Caco-2 (cell line): ENCODE data around the gene VAV2. TPM values are rescaled to one million over a fixed set of nuclear protein-coding genes. Genes with fewer than 3 reads are reported as not detected.
A peak's percentile ranks its signal among the peaks of the same experiment; 100 is the strongest.

Experiments
- BruUV-seq: library from RNA; stranded (reverse); fragments of 400-500 nt; replicated peaks from 2 replicates; lab custom pipeline; 2021; lab: Mats Ljungman, UMichigan
- CTCF ChIA-PET: fragments of 300-600 bp; sonication (Branson Sonifier 250); formaldehyde crosslinking; loops from one replicate; lab custom pipeline; 2022; ENCODE audit warnings: antibody characterized with exemption; lab: Charles Lee
- POLR2A ChIA-PET: fragments of 300-600 bp; sonication (Branson Sonifier 250); formaldehyde crosslinking; loops from one replicate; lab custom pipeline; 2022; ENCODE audit warnings: antibody characterized with exemption; lab: Charles Lee
- DNase-seq, 2 experiments: peaks; one replicate each; pipeline versions ENCODE4 v3.0.0 to v3.0.0-alpha.2; 2020 to 2022
- H3K27me3 ChIP-seq: replicated peaks from 2 replicates; pipeline ENCODE4 v1.6.0; 2011; ENCODE audit warnings: low read length; ENCODE audit not compliant: control insufficient read depth, insufficient read depth
- H3K36me3 ChIP-seq: 2 replicates; pipeline ENCODE4 v1.5.1; 2011; ENCODE audit warnings: low read length; ENCODE audit not compliant: control insufficient read depth, insufficient read depth
- H3K4me1 ChIP-seq: fragments of 250-450 bp; sonication (Bioruptor Pico); 2 replicates; pipeline ENCODE4 v1.5.1; 2020; ENCODE audit warnings: mild to moderate bottlenecking
- H3K4me3 ChIP-seq: 2 replicates; pipeline ENCODE4 v1.5.1; 2011; ENCODE audit warnings: low read depth, mild to moderate bottlenecking, control low read depth, low read length
- H3K9me3 ChIP-seq: fragments of 250-450 bp; sonication (Bioruptor Pico); 2 replicates; pipeline ENCODE4 v1.5.1; 2020; ENCODE audit warnings: mild to moderate bottlenecking, moderate library complexity
- H3K27ac Mint-ChIP-seq: one replicate; pipeline ENCODE4 v1.8.0; 2022; ENCODE audit warnings: mixed read lengths; ENCODE audit not compliant: unreplicated experiment
- H3K27me3 Mint-ChIP-seq: one replicate; pipeline ENCODE4 v1.8.0; 2022; ENCODE audit warnings: mixed read lengths; ENCODE audit not compliant: insufficient read depth, unreplicated experiment
- H3K36me3 Mint-ChIP-seq: one replicate; pipeline ENCODE4 v1.8.0; 2022; ENCODE audit warnings: mild to moderate bottlenecking, mixed read lengths; ENCODE audit not compliant: insufficient read depth, unreplicated experiment
- H3K4me1 Mint-ChIP-seq: one replicate; pipeline ENCODE4 v1.8.0; 2022; ENCODE audit warnings: low read depth, mixed read lengths; ENCODE audit not compliant: unreplicated experiment
- H3K4me3 Mint-ChIP-seq: one replicate; pipeline ENCODE4 v1.8.0; 2022; ENCODE audit warnings: mild to moderate bottlenecking, moderate library complexity, mixed read lengths; ENCODE audit not compliant: unreplicated experiment
- H3K9me3 Mint-ChIP-seq: one replicate; pipeline ENCODE4 v1.8.0; 2022; ENCODE audit warnings: mixed read lengths; ENCODE audit not compliant: unreplicated experiment
- CTCF ChIP-seq, 2 experiments: fragments of 200-600 bp in 1 of 2; IDR thresholded peaks; 1 replicate in 1 of 2; 2 replicates in 1 of 2; pipeline versions ENCODE4 v1.5.1 to v1.8.0; 2011 to 2022; ENCODE audit warnings: antibody characterized with exemption in 1 of 2, control low read depth in 1 of 2, inconsistent platforms in 1 of 2, low read depth in 1 of 2, low read length in 1 of 2, mild to moderate bottlenecking in 1 of 2, moderate library complexity in 1 of 2; ENCODE audit not compliant: insufficient read depth in 1 of 2, severe bottlenecking in 1 of 2, unreplicated experiment in 1 of 2
- intact Hi-C: fragments of 100-400 bp; cut with micrococcal nuclease; formaldehyde crosslinking; loops from one replicate; pipeline ENCODE4 v1.10.0; 2022; ENCODE audit not compliant: unreplicated experiment
- total RNA-seq: library from RNA; stranded (reverse); gene quantifications from 2 replicates; pipeline ENCODE4 v1.2.3, GENCODE V29; 2022

VAV2 gene
- total RNA-seq, 1 experiment from 2014 or later = 55.3 TPM

DNA sequence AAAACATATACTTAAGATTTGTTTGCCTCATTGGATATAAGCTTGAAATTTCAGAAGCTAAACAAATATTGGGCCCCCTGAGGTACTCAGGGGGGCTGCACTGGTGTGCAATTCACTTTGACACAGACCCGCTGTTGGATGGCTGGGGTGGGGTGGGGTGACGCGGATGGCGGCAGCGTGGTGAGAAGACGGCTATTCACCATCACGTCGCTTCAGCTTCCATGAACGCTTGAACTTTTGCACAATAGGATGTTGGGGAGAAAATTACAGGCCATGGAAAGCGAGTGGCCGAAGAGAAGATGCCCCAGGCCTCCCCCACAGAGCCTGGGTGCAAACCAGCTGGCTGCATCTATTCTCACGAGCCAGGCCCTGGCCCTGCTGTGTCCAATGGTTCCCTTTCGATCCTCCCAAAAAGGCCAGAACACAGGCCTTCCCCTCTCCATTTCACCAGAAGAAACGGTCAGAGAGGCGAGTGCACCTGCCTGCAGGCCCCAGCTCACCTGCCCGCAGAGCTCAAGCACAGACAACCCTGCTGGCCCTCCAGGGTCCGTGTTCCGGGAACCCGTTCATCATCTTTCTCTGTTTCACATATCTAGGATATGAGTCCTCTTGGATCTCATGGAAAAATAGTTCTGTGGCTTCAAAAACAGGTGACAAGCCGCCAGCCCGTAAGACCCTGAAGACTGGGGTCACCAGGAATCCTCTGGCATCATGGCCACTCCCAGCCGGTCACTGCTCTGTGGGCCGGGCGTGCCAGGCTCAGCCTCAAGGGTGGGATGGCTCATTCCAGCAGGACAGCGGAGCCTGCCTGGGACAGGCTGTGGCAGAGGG lies 207.2 kb downstream of the VAV2 start:
- no peak for TF ChIP-seq CTCF (IDR thresholded peaks at IDR 0.05; ENCODE audit: insufficient read depth in 1 of 2, low read depth in 1 of 2, low read length in 1 of 2, severe bottlenecking in 1 of 2, unreplicated experiment in 1 of 2)
- Histone ChIP-seq H3K4me3 (no peak overlapping the region), H3K4me1 (peaks cover 9% of the 10 kb centered on the region), H3K36me3 (peaks cover 3% of the 10 kb centered on the region), H3K27me3 (no peaks in the 10 kb centered on the region), H3K9me3 (no peaks in the 10 kb centered on the region)
- no peak overlapping the region for H3K27ac Mint-ChIP-seq
- ChIA-PET POLR2A (no interaction called here), CTCF (no interaction called here)
- intact Hi-C loops = no loop called here
- no peaks in the 10 kb centered on the region for H3K27me3 Mint-ChIP-seq
- H3K4me3 Mint-ChIP-seq = no peak overlapping the region
- no peaks in the 10 kb centered on the region for H3K4me1 Mint-ChIP-seq
- peaks cover 46% of the 10 kb centered on the region for H3K36me3 Mint-ChIP-seq
- H3K9me3 Mint-ChIP-seq = no peaks in the 10 kb centered on the region
- BruUV-seq = no TSS peak
- DNase-seq = no peak

DNA sequence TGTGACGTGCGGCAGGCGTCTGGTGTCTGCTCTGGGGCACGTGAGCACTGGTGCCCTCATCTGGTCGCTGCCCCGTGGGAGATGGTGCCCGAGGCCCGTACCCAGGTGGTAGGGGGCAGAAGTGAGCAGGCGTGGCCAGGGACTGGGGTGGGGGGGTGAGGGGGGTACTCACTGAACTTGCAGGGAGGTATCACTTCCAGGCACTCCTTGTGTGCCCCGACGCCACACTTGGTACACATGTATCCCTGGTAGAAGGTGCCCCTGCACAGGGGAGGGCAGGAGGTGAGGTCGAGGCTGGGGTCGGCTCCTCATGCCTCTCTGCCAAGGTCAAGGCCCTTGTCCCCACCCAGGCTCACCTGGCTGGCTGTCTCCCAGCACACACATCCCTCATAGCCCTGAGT lies 208.8 kb downstream of the VAV2 start:
- peaks cover 9% of the 10 kb centered on the region for H3K4me1 ChIP-seq
- TF ChIP-seq CTCF (IDR thresholded peaks at IDR 0.05; ENCODE audit: insufficient read depth in 1 of 2, low read depth in 1 of 2, low read length in 1 of 2, severe bottlenecking in 1 of 2, unreplicated experiment in 1 of 2) = no peak
- no peak overlapping the region for H3K27ac Mint-ChIP-seq
- no peaks in the 10 kb centered on the region for H3K27me3 ChIP-seq
- intact Hi-C loops = no loop called here
- H3K36me3 Mint-ChIP-seq = peaks cover 45% of the 10 kb centered on the region
- no peaks in the 10 kb centered on the region for H3K9me3 Mint-ChIP-seq
- H3K4me1 Mint-ChIP-seq = no peaks in the 10 kb centered on the region
- POLR2A ChIA-PET = no interaction called here
- CTCF ChIA-PET = interaction anchor here (1.2 to 2.7 kb wide), 3 partner anchors 41 to 211 kb away, joined by 5 to 31 read pairs (median 10); no protein-coding TSS in a partner anchor
- BruUV-seq = no TSS peak
- H3K9me3 ChIP-seq = no peaks in the 10 kb centered on the region
- H3K36me3 ChIP-seq = peaks cover 8% of the 10 kb centered on the region
- H3K4me3 ChIP-seq = no peak overlapping the region
- no peaks in the 10 kb centered on the region for H3K27me3 Mint-ChIP-seq
- no peak for DNase-seq
- no peak overlapping the region for H3K4me3 Mint-ChIP-seq

DNA sequence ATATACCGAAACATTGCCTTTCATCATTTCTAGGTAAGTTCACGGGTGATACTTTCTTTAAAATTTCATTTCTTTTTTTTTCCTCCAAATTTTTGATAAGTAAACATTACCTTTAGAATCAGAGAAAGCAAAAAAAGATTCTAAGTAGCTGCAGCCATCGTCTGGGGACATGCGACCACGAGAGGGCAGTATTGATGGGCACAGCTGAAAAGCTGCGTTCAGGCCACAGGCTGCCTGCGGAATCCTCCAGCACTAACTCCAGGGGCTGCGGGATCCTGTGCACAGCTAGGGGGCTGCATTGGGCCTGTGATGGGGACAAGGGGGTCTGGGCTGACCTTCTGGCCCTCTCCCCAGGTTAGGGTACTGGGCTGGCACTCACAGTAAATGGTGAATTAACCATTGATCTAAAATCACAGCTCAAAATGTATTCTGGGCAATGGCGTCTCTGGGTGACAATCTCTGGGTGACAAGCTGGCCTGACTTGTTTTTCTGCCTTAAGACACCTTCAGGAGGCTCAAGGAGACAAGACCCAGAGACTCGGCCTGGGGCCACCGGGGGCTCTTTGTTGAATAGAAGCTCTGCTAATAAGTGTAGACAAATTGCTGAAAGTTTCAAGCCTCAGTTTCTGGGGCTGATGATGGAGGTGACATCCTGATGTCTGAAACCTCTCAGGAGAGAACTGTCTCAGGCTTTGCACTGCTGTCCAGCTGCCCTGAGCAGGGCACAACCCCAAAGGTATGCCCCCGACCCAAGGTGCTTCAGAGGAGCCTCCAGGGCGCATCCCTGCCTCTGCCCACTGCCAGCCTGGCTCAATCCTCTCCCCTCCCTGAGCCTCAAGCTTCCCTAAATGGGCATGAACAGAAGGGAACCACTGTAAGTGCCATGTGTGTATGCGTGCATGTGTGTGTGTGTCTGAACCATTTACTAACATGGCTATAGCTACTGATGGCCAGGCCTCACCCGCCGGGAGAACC lies 209.7 kb downstream of the VAV2 start:
- Histone ChIP-seq H3K27me3 (no peaks in the 10 kb centered on the region), H3K9me3 (no peaks in the 10 kb centered on the region), H3K36me3 (peaks cover 11% of the 10 kb centered on the region), H3K4me3 (no peak overlapping the region), H3K4me1 (peaks cover 9% of the 10 kb centered on the region)
- no peak overlapping the region for H3K27ac Mint-ChIP-seq
- intact Hi-C loops = loop anchor here (1.0 kb wide), 1 partner anchor 212 kb away; no protein-coding TSS in a partner anchor
- DNase-seq = peak; percentile 70 to 81
- H3K27me3 Mint-ChIP-seq = no peaks in the 10 kb centered on the region
- H3K4me1 Mint-ChIP-seq = no peaks in the 10 kb centered on the region
- BruUV-seq = no TSS peak
- ChIA-PET CTCF (interaction anchor here (0.7 to 2.7 kb wide), 9 partner anchors 12 to 243 kb away, joined by 3 to 31 read pairs (median 4); partner anchors contain the start of gene BRD3OS), POLR2A (no interaction called here)
- peak; percentile 83 for TF ChIP-seq CTCF (IDR thresholded peaks at IDR 0.05; ENCODE audit: insufficient read depth in 1 of 2, low read depth in 1 of 2, low read length in 1 of 2, severe bottlenecking in 1 of 2, unreplicated experiment in 1 of 2)
- H3K4me3 Mint-ChIP-seq = no peak overlapping the region
- peaks cover 52% of the 10 kb centered on the region for H3K36me3 Mint-ChIP-seq
- H3K9me3 Mint-ChIP-seq = no peaks in the 10 kb centered on the region
